Muscle layer of colon (tissue), 2 donors: Measurements from ENCODE around the gene METTL25B.

Experiments used
- H3K27ac ChIP-seq: one replicate; pipeline ENCODE4 v1.7.0; 2013; ENCODE audit warnings: low read depth, mild to moderate bottlenecking, low read length, moderate library complexity
- H3K27me3 ChIP-seq, 2 donors: one replicate each; pipeline ENCODE4 v1.7.0; 2013; ENCODE audit warnings: low read length in 2 of 2, mild to moderate bottlenecking in 2 of 2; ENCODE audit not compliant: insufficient read depth in 2 of 2, control insufficient read depth in 1 of 2
- H3K36me3 ChIP-seq: one replicate; pipeline ENCODE4 v1.7.0; 2013; ENCODE audit warnings: mild to moderate bottlenecking, low read length; ENCODE audit not compliant: insufficient read depth
- H3K4me1 ChIP-seq: one replicate; pipeline ENCODE4 v1.7.0; 2013; ENCODE audit warnings: mild to moderate bottlenecking, low read length; ENCODE audit not compliant: insufficient read depth
- H3K4me3 ChIP-seq, 2 donors: one replicate each; pipeline ENCODE4 v1.7.0; 2013; ENCODE audit warnings: low read length in 2 of 2, low read depth in 1 of 2, mild to moderate bottlenecking in 1 of 2, moderate library complexity in 1 of 2
- H3K9ac ChIP-seq: one replicate; pipeline ENCODE4 v1.7.0; 2013; ENCODE audit warnings: low read length
- H3K9me3 ChIP-seq: one replicate; pipeline ENCODE4 v1.7.0; 2013; ENCODE audit warnings: mild to moderate bottlenecking, low read length
- donor health status: abdominal sarcoma.
- donor health status: Adenocarcinoma of cecum.

Gene METTL25B

GRCh38 chr1:156727926-156728598 lies at the start of gene METTL25B:
Gene METTL25B (plus strand): TSS chr1:156728469. CDS start chr1:156729105, 636 bp downstream.
- H3K4me3 ChIP-seq: peak within 1 kb of the TSS; percentile 93 to 99
- peak within 1 kb of the TSS; percentile 100 for H3K9ac ChIP-seq
- no peaks in the 10 kb centered on the region for H3K9me3 ChIP-seq
- peaks cover 47% of the 10 kb centered on the region for H3K36me3 ChIP-seq
- peak within 1 kb of the TSS; percentile 97 for H3K27ac ChIP-seq
- H3K4me1 ChIP-seq: peaks cover 42% of the 10 kb centered on the region
- no peaks in the 10 kb centered on the region for H3K27me3 ChIP-seq

GRCh38 chr1:156680056-156680455 lies 48.2 kb upstream of the METTL25B start:
- no peaks in the 10 kb centered on the region for H3K36me3 ChIP-seq
- no peak overlapping the region for H3K4me3 ChIP-seq
- peaks cover 22 to 23% of the 10 kb centered on the region in 2 donors for H3K27me3 ChIP-seq
- H3K9ac ChIP-seq: no peak overlapping the region
- H3K9me3 ChIP-seq: no peaks in the 10 kb centered on the region
- H3K4me1 ChIP-seq: peaks cover 8% of the 10 kb centered on the region
- no peak overlapping the region for H3K27ac ChIP-seq

GRCh38 chr1:156681196-156681960 lies 46.9 kb upstream of the METTL25B start:
- Histone ChIP-seq H3K27me3 (peaks cover 16 to 22% of the 10 kb centered on the region in 2 donors), H3K9me3 (no peaks in the 10 kb centered on the region), H3K36me3 (no peaks in the 10 kb centered on the region), H3K4me3 (no peak overlapping the region), H3K9ac (no peak overlapping the region), H3K27ac (no peak overlapping the region), H3K4me1 (peaks cover 8% of the 10 kb centered on the region)

- Histone ChIP-seq H3K27ac (no peak overlapping the region), H3K4me1 (peaks cover 7% of the 10 kb centered on the region), H3K27me3 (peaks cover 9 to 20% of the 10 kb centered on the region in 2 donors)
These were observed 45.9 kb upstream of the METTL25B start for GRCh38 chr1:156682166-156682890.

GRCh38 chr1:156684227-156684782 lies 44.0 kb upstream of the METTL25B start:
- H3K27ac ChIP-seq: no peak overlapping the region
- peaks cover 6 to 9% of the 10 kb centered on the region in 2 donors for H3K27me3 ChIP-seq
- H3K9me3 ChIP-seq: no peaks in the 10 kb centered on the region
- H3K4me3 ChIP-seq: no peak overlapping the region
- H3K36me3 ChIP-seq: no peaks in the 10 kb centered on the region
- H3K9ac ChIP-seq: no peak overlapping the region
- H3K4me1 ChIP-seq: peaks cover 3% of the 10 kb centered on the region

More at GRCh38 chr1:156682166-156682890, 45.9 kb upstream of the METTL25B start:
- Histone ChIP-seq H3K4me3 (no peak overlapping the region), H3K9ac (no peak overlapping the region), H3K36me3 (no peaks in the 10 kb centered on the region), H3K9me3 (no peaks in the 10 kb centered on the region)

- Histone ChIP-seq H3K4me3 (peak overlapping the region in 1 of 2 donors; percentile 24), H3K4me1 (peaks cover 11% of the 10 kb centered on the region), H3K27ac (no peak overlapping the region), H3K36me3 (no peaks in the 10 kb centered on the region), H3K9me3 (no peaks in the 10 kb centered on the region), H3K9ac (peak overlapping the region; percentile 19), H3K27me3 (peaks cover 0 to 23% of the 10 kb centered on the region in 2 donors)
These were observed 39.0 kb upstream of the METTL25B start for GRCh38 chr1:156689035-156689952.

- Histone ChIP-seq H3K27me3 (peaks cover 0 to 23% of the 10 kb centered on the region in 2 donors), H3K4me1 (peaks cover 11% of the 10 kb centered on the region), H3K4me3 (no peak overlapping the region), H3K9me3 (no peaks in the 10 kb centered on the region), H3K27ac (no peak overlapping the region), H3K9ac (no peak overlapping the region), H3K36me3 (no peaks in the 10 kb centered on the region)
These were observed 38.2 kb upstream of the METTL25B start for GRCh38 chr1:156689953-156690674.

GRCh38 chr1:156690675-156691036 lies 37.6 kb upstream of the METTL25B start:
- Histone ChIP-seq H3K4me1 (peaks cover 11% of the 10 kb centered on the region), H3K27me3 (peaks cover 0 to 23% of the 10 kb centered on the region in 2 donors), H3K4me3 (no peak overlapping the region), H3K9me3 (no peaks in the 10 kb centered on the region), H3K36me3 (no peaks in the 10 kb centered on the region), H3K27ac (no peak overlapping the region), H3K9ac (no peak overlapping the region)

- peaks cover 0 to 23% of the 10 kb centered on the region in 2 donors for H3K27me3 ChIP-seq
- H3K27ac ChIP-seq: no peak overlapping the region
- H3K36me3 ChIP-seq: no peaks in the 10 kb centered on the region
- no peak overlapping the region for H3K9ac ChIP-seq
- H3K4me1 ChIP-seq: peaks cover 11% of the 10 kb centered on the region
- no peak overlapping the region for H3K4me3 ChIP-seq
- H3K9me3 ChIP-seq: no peaks in the 10 kb centered on the region
These were observed 37.1 kb upstream of the METTL25B start for GRCh38 chr1:156691191-156691590.
